Lower leg skin (tissue), 3 donors: ENCODE data around the gene MDK.

Source experiments
- CTCF ChIP-seq, 3 donors: fragments of 450-650 bp; IDR thresholded peaks; one replicate each; pipeline ENCODE4 v1.5.1; 2016; ENCODE audit warnings: antibody characterized with exemption in 3 of 3, mild to moderate bottlenecking in 3 of 3, moderate library complexity in 2 of 3
- POLR2A ChIP-seq, 2 donors: fragments of 450-650 bp; IDR thresholded peaks; one replicate each; pipeline ENCODE4 v1.6.1; 2016 to 2017; ENCODE audit warnings: antibody characterized with exemption in 2 of 2, mild to moderate bottlenecking in 1 of 2, moderate library complexity in 1 of 2

- TF ChIP-seq CTCF (IDR thresholded peaks at IDR 0.05) (no peak), POLR2A (IDR thresholded peaks at IDR 0.05) (no peak)
Observed at GRCh38 chr11:46378811-46379481, 2.5 kb upstream of the MDK start.
